ENCODE measurements around the gene GALNT2.

- TF ChIP-seq CTCF (IDR thresholded peaks at IDR 0.05) (no peak), POLR2A (IDR thresholded peaks at IDR 0.05) (no peak), POLR2AphosphoS5 (IDR thresholded peaks at IDR 0.05) (no peak)
Observed at GRCh38 chr1:230173187-230173975, 106.3 kb downstream of the GALNT2 start.
